ENCODE results near the gene PRR5L. TPM values are rescaled to one million over a fixed set of nuclear protein-coding genes. Genes with fewer than 3 reads are reported as not detected.

PRR5L gene
- total RNA-seq, 1 donor from 2014 or later, result 14.7 TPM

- Histone ChIP-seq H3K27ac (no peak overlapping the region), H2AFZ (replicated peaks) (no peak overlapping the region), H3K27me3 (no peaks in the 10 kb centered on the region), H3K4me3 (no peak overlapping the region), H3K4me2 (no peak overlapping the region), H3K9ac (no peak overlapping the region), H3K4me1 (peaks cover 15% of the 10 kb centered on the region), H3K79me2 (ENCODE audit: low read depth) (no peaks in the 10 kb centered on the region), H3K9me3 (ENCODE audit: low read depth) (no peaks in the 10 kb centered on the region), H3F3A (ENCODE audit: low read depth) (peaks cover 8% of the 10 kb centered on the region), H4K20me1 (ENCODE audit: low read depth) (no peaks in the 10 kb centered on the region), H3K36me3 (no peaks in the 10 kb centered on the region)
- TF ChIP-seq CTCF (IDR thresholded peaks at IDR 0.05) (no peak), EZH2phosphoT487 (IDR thresholded peaks at IDR 0.05) (no peak), EZH2 (IDR thresholded peaks at IDR 0.05) (no peak)
- Mint-ChIP-seq H3K36me3 (no peaks in the 10 kb centered on the region), H3K9me3 (no peaks in the 10 kb centered on the region), H3K4me3 (peak overlapping the region; percentile 9), H3K27me3 (ENCODE audit: insufficient read depth, low read depth) (peaks cover 6% of the 10 kb centered on the region), H3K4me1 (peaks cover 27% of the 10 kb centered on the region), H3K27ac (peak overlapping the region; percentile 16)
- no peak for DNase-seq (ENCODE audit: low spot score)
Measured at GRCh38 chr11:36345084-36345511, 49.0 kb downstream of the PRR5L start.

- Mint-ChIP-seq H3K4me1 (peaks cover 24% of the 10 kb centered on the region), H3K36me3 (no peaks in the 10 kb centered on the region), H3K9me3 (no peaks in the 10 kb centered on the region), H3K27ac (no peak overlapping the region), H3K4me3 (no peak overlapping the region), H3K27me3 (ENCODE audit: insufficient read depth, low read depth) (peaks cover 6% of the 10 kb centered on the region)
- Histone ChIP-seq H3K36me3 (no peaks in the 10 kb centered on the region), H2AFZ (replicated peaks) (no peak overlapping the region), H3K27me3 (no peaks in the 10 kb centered on the region), H3K4me2 (no peak overlapping the region), H3K4me1 (peaks cover 11% of the 10 kb centered on the region), H3K9me3 (ENCODE audit: low read depth) (no peaks in the 10 kb centered on the region), H3K9ac (no peak overlapping the region), H3K79me2 (ENCODE audit: low read depth) (no peaks in the 10 kb centered on the region), H3F3A (ENCODE audit: low read depth) (peaks cover 13% of the 10 kb centered on the region), H3K27ac (no peak overlapping the region), H4K20me1 (ENCODE audit: low read depth) (no peaks in the 10 kb centered on the region), H3K4me3 (no peak overlapping the region)
- no peak for DNase-seq (ENCODE audit: low spot score)
- TF ChIP-seq CTCF (IDR thresholded peaks at IDR 0.05) (no peak), EZH2 (IDR thresholded peaks at IDR 0.05) (no peak), EZH2phosphoT487 (IDR thresholded peaks at IDR 0.05) (no peak)
Measured at GRCh38 chr11:36345535-36346141, 49.5 kb downstream of the PRR5L start.

GRCh38 chr11:36346562-36347383 is 50.7 kb downstream of the PRR5L start:
- no peaks in the 10 kb centered on the region for H3K27me3 ChIP-seq
- H3K9me3 Mint-ChIP-seq, result no peaks in the 10 kb centered on the region
- no peak overlapping the region for H3K9ac ChIP-seq
- H3K9me3 ChIP-seq (ENCODE audit: low read depth), result no peaks in the 10 kb centered on the region
- TF ChIP-seq EZH2 (IDR thresholded peaks at IDR 0.05), result no peak
- no peak for TF ChIP-seq CTCF (IDR thresholded peaks at IDR 0.05)
- no peak for TF ChIP-seq EZH2phosphoT487 (IDR thresholded peaks at IDR 0.05)
- no peak for DNase-seq (ENCODE audit: low spot score)
- H4K20me1 ChIP-seq (ENCODE audit: low read depth), result no peaks in the 10 kb centered on the region
- peaks cover 9% of the 10 kb centered on the region for H3K4me1 ChIP-seq
- peaks cover 6% of the 10 kb centered on the region for H3K27me3 Mint-ChIP-seq (ENCODE audit: insufficient read depth, low read depth)
- H3F3A ChIP-seq (ENCODE audit: low read depth), result peaks cover 16% of the 10 kb centered on the region
- H3K4me1 Mint-ChIP-seq, result peaks cover 16% of the 10 kb centered on the region
- no peak overlapping the region for H3K4me2 ChIP-seq
- no peak overlapping the region for H3K4me3 Mint-ChIP-seq
- H3K36me3 Mint-ChIP-seq, result no peaks in the 10 kb centered on the region
- no peaks in the 10 kb centered on the region for H3K36me3 ChIP-seq
- H3K79me2 ChIP-seq (ENCODE audit: low read depth), result no peaks in the 10 kb centered on the region
- H2AFZ ChIP-seq (replicated peaks), result no peak overlapping the region
- no peak overlapping the region for H3K27ac ChIP-seq
- no peak overlapping the region for H3K27ac Mint-ChIP-seq
- H3K4me3 ChIP-seq, result no peak overlapping the region

Measured in neural progenitor cell (in vitro differentiated cells).